Endothelial cell of umbilical vein (primary cell): ENCODE results near the gene BBLN. TPM values are rescaled to one million over a fixed set of nuclear protein-coding genes. Genes with fewer than 3 reads are reported as not detected.

Source experiments
- BruUV-seq: library from RNA; stranded (reverse); fragments of 400-500 nt; replicated peaks from 2 replicates; lab custom pipeline; 2021; lab: Mats Ljungman, UMichigan
- CTCF ChIA-PET: fragments of 300-600, 350-600 bp; sonication (Branson Sonifier 250); formaldehyde crosslinking; loops from one replicate; lab custom pipeline; 2021; ENCODE audit warnings: antibody characterized with exemption, inconsistent platforms; lab: Charles Lee
- POLR2A ChIA-PET: fragments of 300-600, 350-600 bp; sonication (Branson Sonifier 250); formaldehyde crosslinking; loops from one replicate; lab custom pipeline; 2021; ENCODE audit warnings: antibody characterized with exemption, inconsistent platforms; lab: Charles Lee
- DNase-seq: peaks from one replicate; pipeline ENCODE4 v3.0.0-alpha.2; 2011; ENCODE audit warnings: low read depth, low spot score
- FAIRE-seq: peaks from 2 replicates; lab custom pipeline; 2011; peaks lifted over from hg19 to GRCh38; lab: Jason Lieb, UNC
- H2AFZ ChIP-seq: 2 replicates; pipeline ENCODE4 v1.6.0; 2012; ENCODE audit warnings: low read depth, low read length, control low read depth, inconsistent platforms
- H3K27ac ChIP-seq: 2 replicates; pipeline ENCODE4 v1.5.1; 2011; ENCODE audit warnings: low read depth, mild to moderate bottlenecking, control low read depth, low read length, moderate library complexity; ENCODE audit not compliant: insufficient read depth
- H3K27me3 ChIP-seq, 2 experiments: 2 replicates each; pipeline versions ENCODE4 v1.6.0 to v1.6.1; 2011; ENCODE audit warnings: low read length in 2 of 2, mixed read lengths in 1 of 2; ENCODE audit not compliant: control insufficient read depth in 2 of 2, insufficient read depth in 2 of 2
- H3K36me3 ChIP-seq, 2 experiments: 2 replicates in 1 of 2; 3 replicates in 1 of 2; pipeline ENCODE4 v1.5.1; 2011; ENCODE audit warnings: low read length in 2 of 2, mild to moderate bottlenecking in 1 of 2, moderate library complexity in 1 of 2; ENCODE audit not compliant: control insufficient read depth in 2 of 2, insufficient read depth in 2 of 2; ENCODE audit errors: extremely low read depth in 1 of 2
- H3K4me1 ChIP-seq: 3 replicates; pipeline ENCODE4 v1.5.1; 2011; ENCODE audit warnings: mild to moderate bottlenecking, low read length; ENCODE audit not compliant: control insufficient read depth, insufficient read depth; ENCODE audit errors: extremely low read depth
- H3K4me2 ChIP-seq: 2 replicates; pipeline ENCODE4 v1.6.1; 2011; ENCODE audit warnings: low read length, control low read depth, mixed read lengths; ENCODE audit not compliant: insufficient read depth
- H3K4me3 ChIP-seq, 3 experiments: fragments of 200-600 bp in 1 of 3; sonication (generic), shearing (Covaris generic) in 1 of 3; replicated peaks in 1 of 3; 2 replicates each; pipeline ENCODE4 v1.5.1; 2011 to 2016; ENCODE audit warnings: control low read depth in 3 of 3, low read length in 3 of 3, mild to moderate bottlenecking in 2 of 3, inconsistent platforms in 1 of 3, low read depth in 1 of 3, moderate library complexity in 1 of 3; ENCODE audit not compliant: insufficient read depth in 1 of 3
- H3K79me2 ChIP-seq: 2 replicates; pipeline ENCODE4 v1.6.0; 2012; ENCODE audit warnings: low read length, inconsistent platforms; ENCODE audit not compliant: control insufficient read depth, insufficient read depth
- H3K9ac ChIP-seq: replicated peaks from 2 replicates; pipeline ENCODE3; 2011; ENCODE audit warnings: low read length, control low read depth; ENCODE audit not compliant: insufficient read depth; ENCODE audit errors: extremely low read depth
- H3K9me1 ChIP-seq: replicated peaks from 3 replicates; pipeline ENCODE4 v1.6.0; 2011; ENCODE audit warnings: mild to moderate bottlenecking, low read length; ENCODE audit not compliant: control insufficient read depth, insufficient read depth; ENCODE audit errors: extremely low read depth
- H3K9me3 ChIP-seq: replicated peaks from 2 replicates; pipeline ENCODE4 v1.5.1; 2012; ENCODE audit warnings: low read length, inconsistent platforms; ENCODE audit not compliant: control insufficient read depth, insufficient read depth
- H4K20me1 ChIP-seq: replicated peaks from 2 replicates; pipeline ENCODE3; 2011; ENCODE audit warnings: mild to moderate bottlenecking, low read length; ENCODE audit not compliant: control insufficient read depth, insufficient read depth; ENCODE audit errors: extremely low read depth
- EZH2 ChIP-seq: IDR thresholded peaks from 2 replicates; pipeline ENCODE4 v1.6.1; 2012; ENCODE audit warnings: borderline replicate concordance, low read depth, mild to moderate bottlenecking, moderate library complexity, low read length, inconsistent platforms; ENCODE audit not compliant: severe bottlenecking
- FOS ChIP-seq: IDR thresholded peaks from 2 replicates; pipeline ENCODE4 v1.6.1; 2011; ENCODE audit warnings: mild to moderate bottlenecking, low read length, moderate library complexity, borderline replicate concordance; ENCODE audit not compliant: insufficient read depth
- GATA2 ChIP-seq: IDR thresholded peaks from 2 replicates; pipeline ENCODE4 v1.7.0; 2011; ENCODE audit warnings: low read depth, mild to moderate bottlenecking, moderate library complexity, mixed read lengths, low read length; ENCODE audit not compliant: insufficient read length, insufficient read depth
- JUN ChIP-seq: IDR thresholded peaks from 2 replicates; pipeline ENCODE4 v1.6.1; 2011; ENCODE audit warnings: borderline replicate concordance, low read depth; ENCODE audit not compliant: insufficient read length, insufficient read depth
- MYC ChIP-seq: IDR thresholded peaks from one replicate; pipeline ENCODE4 v1.6.1; 2011; ENCODE audit warnings: mild to moderate bottlenecking, low read depth, low read length
- POLR2A ChIP-seq: IDR thresholded peaks from 2 replicates; pipeline ENCODE4 v1.6.1; 2012; ENCODE audit warnings: low read depth, mild to moderate bottlenecking, control low read depth, low read length
- POLR2AphosphoS5 ChIP-seq: IDR thresholded peaks from 2 replicates; pipeline ENCODE4 v1.6.1; 2012; ENCODE audit warnings: low read depth, mild to moderate bottlenecking, control low read depth, low read length, moderate library complexity; ENCODE audit not compliant: insufficient read depth
- dilution Hi-C: fragments of 300-500 bp; cut with MboI; formaldehyde crosslinking; loops from one replicate; pipeline ENCODE4 v1.15.0; 2019; ENCODE audit warnings: low sequenced_read_pairs; ENCODE audit not compliant: extremely low pct_ligation_motif_present
- intact Hi-C: fragments of 100-400 bp; cut with micrococcal nuclease; formaldehyde crosslinking; loops from one replicate; pipeline ENCODE4 v1.10.0; 2022
- polyA plus RNA-seq, 4 experiments: library from polyadenylated mRNA; depleted of rRNA in 3 of 4; stranded (reverse) in 3 of 4; unstranded in 1 of 4; fragments of >200 nt; gene quantifications; 2 replicates each; pipeline versions ENCODE4 v1.2.1 to v1.2.3, GENCODE V29; 2011 to 2012; ENCODE audit warnings: missing spikeins in 1 of 4
- total RNA-seq: library from RNA; stranded (reverse); gene quantifications from 2 replicates; pipeline ENCODE4 v1.2.3, GENCODE V29; 2021
- TF ChIP-seq, protein P1 (sequence below), 2 donors: IDR thresholded peaks; 1 replicate in 1 of 2; 2 replicates in 1 of 2; pipeline ENCODE4 v1.5.1; 2011; ENCODE audit warnings: low read length in 2 of 2, mild to moderate bottlenecking in 2 of 2, moderate library complexity in 2 of 2, control low read depth in 1 of 2, inconsistent platforms in 1 of 2, low read depth in 1 of 2; ENCODE audit not compliant: insufficient read depth in 1 of 2; ENCODE audit errors: extremely low read depth in 1 of 2
- TF ChIP-seq, protein P2 (sequence below): IDR thresholded peaks from 2 replicates; pipeline ENCODE4 v1.6.1; 2011; ENCODE audit not compliant: insufficient read depth, insufficient read length

Gene BBLN
- total and polyA plus RNA-seq, 2 donors (not counting 3 experiments of a cell fraction or from before 2014, with no cell fraction given): 51.0 to 124 TPM

GRCh38 chr9:128162215-128163026, 2.4 kb downstream of the BBLN start:
- dilution Hi-C loops (no loop called here), intact Hi-C loops (no loop called here)
- no peak overlapping the region for H2AFZ ChIP-seq
- H4K20me1 ChIP-seq: no peaks in the 10 kb centered on the region
- no peak for FAIRE-seq
- H3K4me3 ChIP-seq: no peak overlapping the region
- no peak overlapping the region for H3K4me2 ChIP-seq
- no TSS peak for BruUV-seq
- H3K4me1 ChIP-seq: peaks cover 11% of the 10 kb centered on the region
- no peaks in the 10 kb centered on the region for H3K79me2 ChIP-seq
- TF ChIP-seq POLR2A (no peak), POLR2AphosphoS5 (no peak), GATA2 (no peak), EZH2 (no peak), FOS (no peak), JUN (no peak), MYC (no peak)
- TF ChIP-seq, protein P1, sequence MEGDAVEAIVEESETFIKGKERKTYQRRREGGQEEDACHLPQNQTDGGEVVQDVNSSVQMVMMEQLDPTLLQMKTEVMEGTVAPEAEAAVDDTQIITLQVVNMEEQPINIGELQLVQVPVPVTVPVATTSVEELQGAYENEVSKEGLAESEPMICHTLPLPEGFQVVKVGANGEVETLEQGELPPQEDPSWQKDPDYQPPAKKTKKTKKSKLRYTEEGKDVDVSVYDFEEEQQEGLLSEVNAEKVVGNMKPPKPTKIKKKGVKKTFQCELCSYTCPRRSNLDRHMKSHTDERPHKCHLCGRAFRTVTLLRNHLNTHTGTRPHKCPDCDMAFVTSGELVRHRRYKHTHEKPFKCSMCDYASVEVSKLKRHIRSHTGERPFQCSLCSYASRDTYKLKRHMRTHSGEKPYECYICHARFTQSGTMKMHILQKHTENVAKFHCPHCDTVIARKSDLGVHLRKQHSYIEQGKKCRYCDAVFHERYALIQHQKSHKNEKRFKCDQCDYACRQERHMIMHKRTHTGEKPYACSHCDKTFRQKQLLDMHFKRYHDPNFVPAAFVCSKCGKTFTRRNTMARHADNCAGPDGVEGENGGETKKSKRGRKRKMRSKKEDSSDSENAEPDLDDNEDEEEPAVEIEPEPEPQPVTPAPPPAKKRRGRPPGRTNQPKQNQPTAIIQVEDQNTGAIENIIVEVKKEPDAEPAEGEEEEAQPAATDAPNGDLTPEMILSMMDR (IDR thresholded peaks at IDR 0.05; ENCODE audit: extremely low read depth in 1 of 2, insufficient read depth in 1 of 2, low read depth in 1 of 2, low read length in 2 of 2): no peak
- TF ChIP-seq, protein P2, sequence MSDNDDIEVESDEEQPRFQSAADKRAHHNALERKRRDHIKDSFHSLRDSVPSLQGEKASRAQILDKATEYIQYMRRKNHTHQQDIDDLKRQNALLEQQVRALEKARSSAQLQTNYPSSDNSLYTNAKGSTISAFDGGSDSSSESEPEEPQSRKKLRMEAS: no peak
- no peak for DNase-seq
- H3K9me1 ChIP-seq: no peaks in the 10 kb centered on the region
- POLR2A ChIA-PET: no interaction called here
- H3K27ac ChIP-seq: no peak overlapping the region
- no peaks in the 10 kb centered on the region for H3K9me3 ChIP-seq
- H3K9ac ChIP-seq: no peak overlapping the region
- peaks cover 4 to 41% of the 10 kb centered on the region in 2 experiments for H3K36me3 ChIP-seq
- H3K27me3 ChIP-seq: no peaks in the 10 kb centered on the region
- CTCF ChIA-PET: interaction anchor here (1.3 to 1.8 kb wide), 2 partner anchors 29 to 30 kb away, joined by 3 to 4 read pairs; partner anchors contain the start of gene CIZ1
